SKM-1 (cell line): Measurements from ENCODE around the gene SYNCRIP.
A peak's percentile ranks its signal among the peaks of the same experiment; 100 is the strongest.
"Not testable (repeated sequence)": the region's sequence is repeated elsewhere in the genome, so short reads cannot be mapped to it uniquely, and the experiment has no call there.

Source experiments
- DNase-seq: peaks from one replicate; lab custom pipeline; 2025; ENCODE audit not compliant: unreplicated experiment; lab: John Stamatoyannopoulos, UW

The SYNCRIP gene

GRCh38 chr6:85600713-85601313, 41.9 kb downstream of the SYNCRIP start:
- DNase-seq, result no peak

DNA sequence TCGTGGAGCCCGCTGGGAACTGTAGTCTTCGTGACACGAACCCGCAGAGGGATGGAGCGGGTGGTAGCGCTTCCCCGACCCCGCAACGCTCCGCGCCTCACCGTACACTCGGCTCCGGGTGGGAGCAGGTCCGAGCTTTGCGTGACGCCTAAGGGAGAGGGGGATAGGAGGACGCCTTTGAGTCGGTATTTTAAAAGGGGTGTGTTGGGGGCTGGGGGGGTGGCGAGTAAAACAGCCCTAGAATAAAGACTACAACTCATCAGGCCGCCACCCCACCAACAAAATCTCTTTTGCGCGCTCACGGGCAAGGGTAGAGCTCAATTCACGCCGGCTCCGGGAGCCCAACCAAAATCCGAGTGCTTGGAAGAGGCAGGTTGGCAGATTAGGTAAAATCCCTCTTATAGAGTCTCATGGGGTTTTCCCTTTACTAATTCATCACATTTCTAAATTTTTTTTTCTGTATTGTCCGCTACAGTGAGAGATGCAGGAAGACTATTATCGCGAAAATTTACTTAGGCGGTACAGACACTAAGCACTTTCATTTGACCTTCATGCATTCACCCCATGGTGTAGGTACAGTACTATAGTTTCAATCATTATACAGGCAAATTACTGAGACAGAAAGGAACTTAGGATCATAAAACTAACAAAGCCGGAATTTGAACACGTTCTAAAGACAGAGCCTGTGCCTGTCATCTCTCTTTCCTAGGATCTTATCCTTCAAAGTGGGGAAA, 48.3 kb downstream of the SYNCRIP start:
- no peak for DNase-seq

GRCh38 chr6:85593438-85594196, 49.1 kb downstream of the SYNCRIP start, which contains the start of gene SNX14:
Gene SNX14 (minus strand): TSS chr6:85593858. CDS start chr6:85593718, 140 bp downstream.
- DNase-seq, result peak; percentile 92

GRCh38 chr6:85592033-85592432, 50.7 kb downstream of the SYNCRIP start:
- DNase-seq, result no peak

DNA sequence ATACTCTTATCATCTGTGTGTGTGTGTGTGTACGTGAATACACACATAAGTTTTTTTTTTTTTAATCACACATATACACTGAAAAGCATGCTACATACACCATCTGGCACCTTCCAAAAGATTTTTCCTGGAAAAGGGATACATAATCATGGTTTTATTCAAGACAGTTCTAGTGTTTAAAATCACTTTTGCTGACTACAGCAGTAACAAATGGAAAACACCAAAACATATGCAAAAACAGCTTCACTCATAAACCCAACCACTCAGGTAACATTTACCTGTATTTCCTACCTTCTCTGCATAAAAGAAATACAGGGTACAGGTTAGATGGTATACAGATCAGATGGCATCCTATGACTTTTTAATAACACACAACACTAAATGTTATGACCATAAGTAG, 51.5 kb downstream of the SYNCRIP start:
- DNase-seq, result no peak

DNA sequence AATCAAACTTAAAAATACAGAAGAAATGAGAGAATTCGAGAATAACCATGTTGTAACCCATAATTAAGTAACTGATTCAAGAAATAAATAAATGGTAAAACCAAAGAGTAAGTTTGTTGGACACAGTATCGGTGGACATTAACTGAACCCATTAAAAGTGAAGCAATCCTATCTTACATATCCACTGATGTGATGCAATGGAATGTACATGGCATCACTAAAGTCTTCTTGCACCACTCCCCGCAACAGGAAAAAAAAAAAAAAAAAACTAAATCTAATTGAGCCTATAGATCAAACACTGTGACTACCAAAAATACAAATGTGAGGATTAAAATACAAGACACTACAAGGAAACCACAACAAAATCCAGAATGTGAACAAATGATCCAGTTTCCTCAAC, 56.9 kb downstream of the SYNCRIP start:
- no peak for DNase-seq

GRCh38 chr6:85582832-85583231, 59.9 kb downstream of the SYNCRIP start:
- DNase-seq, result not testable (repeated sequence)

GRCh38 chr6:85581572-85581971, 61.1 kb downstream of the SYNCRIP start:
- no peak for DNase-seq

DNA sequence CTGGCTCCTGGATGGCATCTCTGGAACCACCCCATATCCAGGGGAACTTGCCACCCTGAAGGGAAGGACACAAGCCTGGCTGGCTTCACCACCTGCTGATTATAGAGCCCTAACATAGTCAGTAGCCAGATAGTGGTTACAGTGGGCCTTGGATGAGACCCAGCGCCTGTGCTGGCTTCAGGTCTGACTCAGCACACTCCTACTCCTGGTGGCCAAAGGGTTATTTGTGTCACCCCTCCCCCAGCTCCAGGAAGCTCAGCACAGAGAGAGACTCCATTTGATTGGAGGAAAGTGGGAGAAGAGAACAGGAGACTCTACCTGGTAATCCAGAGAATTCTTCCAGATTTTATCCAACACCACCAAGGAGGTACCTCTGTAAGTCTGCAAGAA, 61.8 kb downstream of the SYNCRIP start:
- DNase-seq, result no peak

DNA sequence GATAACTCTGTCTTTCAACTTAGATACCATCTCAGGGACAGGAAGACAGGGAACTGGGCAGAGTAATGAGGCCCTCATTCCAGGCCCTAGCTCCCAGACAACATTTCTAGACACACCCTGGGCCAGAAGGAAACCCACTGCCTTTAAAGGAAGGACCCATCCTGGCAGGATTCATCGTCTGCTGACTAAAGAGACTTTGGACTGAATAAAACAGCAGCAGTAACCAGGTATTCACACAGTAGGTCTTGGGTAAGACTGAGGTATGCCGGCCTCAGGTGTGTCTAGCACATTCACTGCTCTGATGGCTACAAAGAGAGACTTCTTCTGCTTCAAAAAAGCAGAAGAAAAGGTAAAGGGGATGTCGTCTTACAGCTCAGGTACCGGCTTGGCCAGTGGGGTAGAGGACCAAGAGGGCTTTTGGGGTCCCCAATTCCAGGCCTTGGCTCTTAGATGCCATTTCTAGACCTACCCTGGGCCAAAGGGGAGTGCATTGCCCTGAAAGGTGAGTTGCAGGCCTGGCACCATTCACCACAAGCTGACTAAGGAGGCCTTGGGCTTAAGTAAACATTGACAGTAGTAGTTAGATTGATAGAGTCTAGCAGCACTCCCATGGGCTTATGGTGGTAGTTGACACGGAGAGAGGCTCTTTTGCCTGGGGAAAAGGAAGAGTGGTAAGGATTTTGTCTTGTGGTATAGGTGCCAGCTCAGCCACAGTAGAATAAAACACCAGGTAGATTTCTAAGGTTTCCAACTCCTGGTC, 62.4 kb downstream of the SYNCRIP start:
- no peak for DNase-seq

DNA sequence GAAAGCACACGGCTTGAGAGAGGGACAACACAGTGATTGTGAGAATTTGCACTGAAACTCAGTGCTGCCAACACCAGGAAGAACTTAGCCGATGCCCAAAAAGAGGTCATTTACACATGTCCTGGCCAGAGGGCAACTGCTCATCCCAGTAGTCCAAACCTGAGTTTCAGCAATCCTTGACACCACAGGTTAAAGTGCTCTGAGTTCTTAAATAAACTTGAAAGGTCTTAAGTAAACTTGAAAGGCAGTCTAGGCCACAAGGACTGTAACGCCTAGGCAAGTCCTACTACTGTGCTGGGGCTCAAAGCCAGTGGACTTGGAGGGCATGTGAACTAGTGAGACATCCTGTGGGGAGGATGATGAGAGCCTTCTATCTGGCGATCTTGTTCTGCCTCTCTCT, 63.1 kb downstream of the SYNCRIP start:
- DNase-seq, result no peak

DNA sequence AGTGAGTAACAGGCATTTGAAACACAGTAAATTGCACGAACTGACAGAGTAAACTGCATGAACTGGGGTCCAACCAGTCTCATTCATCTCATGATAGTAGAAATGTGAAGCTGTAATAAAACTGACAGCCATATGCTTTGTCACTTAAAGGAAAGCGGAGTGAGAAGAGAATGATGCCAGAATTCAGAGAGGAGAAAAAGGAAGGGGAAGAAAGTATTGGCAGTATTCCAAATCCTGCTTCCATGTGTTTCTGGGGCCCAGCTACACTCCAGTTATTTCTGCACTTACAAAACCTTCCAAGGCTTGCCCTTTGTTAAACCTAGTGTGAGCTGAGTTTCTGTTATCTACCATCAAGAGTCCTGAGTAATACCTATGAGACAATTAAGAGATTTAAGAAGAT, 66.2 kb downstream of the SYNCRIP start:
- DNase-seq, result no peak

- no peak for DNase-seq
Measured at GRCh38 chr6:85574932-85575598, 67.6 kb downstream of the SYNCRIP start.

- no peak for DNase-seq
Measured at GRCh38 chr6:85569323-85569722, 73.4 kb downstream of the SYNCRIP start.

DNA sequence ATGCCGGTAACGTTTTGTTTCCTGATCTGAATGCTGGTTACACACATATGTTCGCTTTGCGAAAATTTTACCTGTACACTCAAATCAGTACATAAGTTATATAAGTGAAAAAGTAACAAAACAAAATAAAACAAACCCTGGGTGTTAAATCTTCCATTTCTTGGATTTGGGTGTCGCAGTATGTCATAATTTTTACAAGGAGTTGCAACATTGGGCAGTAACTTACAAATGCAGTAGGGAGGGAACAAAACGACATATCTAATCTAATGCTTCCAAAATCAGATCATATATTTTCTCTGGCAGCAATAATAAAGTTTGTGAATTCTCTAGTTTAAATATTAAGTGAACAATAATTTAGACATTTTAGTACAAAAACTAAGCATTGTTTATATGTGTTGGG, 74.3 kb downstream of the SYNCRIP start:
- DNase-seq, result no peak

DNA sequence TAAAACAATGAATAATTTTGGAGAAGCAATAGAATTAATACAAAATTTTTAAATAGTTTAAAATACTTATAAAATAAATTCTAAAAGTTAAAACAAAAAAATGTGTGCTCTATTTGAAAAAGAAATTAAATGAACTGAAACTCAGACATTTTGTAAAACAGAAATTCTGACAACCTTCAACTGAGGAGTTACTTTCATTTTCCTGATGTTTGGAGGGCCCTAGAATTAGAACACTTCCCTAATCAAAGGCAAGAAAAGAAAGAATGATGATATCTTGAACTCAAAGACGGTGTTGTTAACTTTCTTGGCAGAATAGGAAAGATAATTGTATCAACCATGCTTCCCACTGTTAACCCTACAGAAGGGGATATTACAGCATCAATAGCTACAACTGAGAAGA, 77.0 kb downstream of the SYNCRIP start:
- no peak for DNase-seq

DNA sequence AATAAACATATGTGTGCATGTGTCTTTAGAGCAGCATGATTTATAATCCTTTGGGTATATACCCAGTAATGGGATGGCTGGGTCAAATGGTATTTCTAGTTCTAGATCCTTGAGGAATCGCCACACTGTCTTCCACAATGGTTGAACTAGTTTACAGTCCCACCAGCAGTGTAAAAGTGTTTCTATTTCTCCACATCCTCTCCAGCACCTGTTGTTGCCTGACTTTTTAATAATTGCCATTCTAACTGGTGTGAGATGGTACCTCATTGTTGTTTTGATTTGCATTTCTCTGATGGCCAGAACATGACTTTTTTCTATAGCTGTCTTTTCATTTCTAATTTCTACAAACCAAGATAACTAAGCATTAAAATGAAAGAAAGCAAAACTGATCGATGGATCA, 78.5 kb downstream of the SYNCRIP start:
- not testable (repeated sequence) for DNase-seq
